GM12891 (cell line): ENCODE measurements around the gene S100PBP.

Source experiments
- POLR2A ChIP-seq: IDR thresholded peaks from 2 replicates; pipeline ENCODE4 v1.6.1; 2011; ENCODE audit warnings: low read depth, low read length, control low read depth
- POLR2AphosphoS5 ChIP-seq: IDR thresholded peaks from 2 replicates; pipeline ENCODE4 v1.6.1; 2011; ENCODE audit warnings: low read depth, low read length, control low read depth
- SPI1 ChIP-seq: IDR thresholded peaks from 2 replicates; pipeline ENCODE4 v1.6.1; 2011; ENCODE audit warnings: low read depth, low read length, control low read depth
- TAF1 ChIP-seq: IDR thresholded peaks from 2 replicates; pipeline ENCODE4 v1.6.1; 2011; ENCODE audit warnings: low read depth, low read length, control low read depth

DNA sequence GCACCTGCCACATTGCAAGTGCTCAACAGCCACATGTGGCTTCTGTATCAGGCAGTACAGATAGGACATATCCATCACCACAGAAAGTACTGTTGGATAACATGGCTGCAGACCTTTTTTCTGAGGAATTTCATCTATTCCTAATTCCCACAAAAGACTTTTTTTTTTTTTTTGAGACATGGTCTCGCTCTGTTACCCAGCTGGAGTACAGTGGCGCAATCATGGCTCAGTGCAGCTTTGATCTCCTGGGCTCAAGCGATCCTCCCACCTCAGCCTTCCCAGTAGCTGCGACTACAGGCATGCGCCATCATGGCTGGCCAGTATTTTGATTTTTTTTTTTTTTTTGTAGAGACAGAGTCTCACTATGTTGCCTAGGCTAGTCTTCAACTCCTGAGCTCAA is 33.6 kb upstream of the S100PBP start:
- TF ChIP-seq TAF1 (no peak), POLR2A (no peak), SPI1 (no peak), POLR2AphosphoS5 (no peak)
